HG03469 (cell line): ENCODE data around the gene SPEN.

Experiments used
- ATAC-seq: cut with Tn5 transposase; IDR thresholded peaks from one replicate; pipeline ENCODE4 v1.9.1; 2021; ENCODE audit warnings: mild to moderate bottlenecking, moderate library complexity, moderate number of reproducible peaks; ENCODE audit not compliant: unreplicated experiment

SPEN gene

GRCh38 chr1:15852036-15852827 lies 4.7 kb downstream of the SPEN start:
- no peak for ATAC-seq

- ATAC-seq, result no peak
Measured at GRCh38 chr1:15852828-15853302, 5.4 kb downstream of the SPEN start.

- no peak for ATAC-seq
Measured at GRCh38 chr1:15856888-15857287, 9.4 kb downstream of the SPEN start.

- ATAC-seq, result no peak
Measured at GRCh38 chr1:15858069-15858670, 10.7 kb downstream of the SPEN start.

DNA sequence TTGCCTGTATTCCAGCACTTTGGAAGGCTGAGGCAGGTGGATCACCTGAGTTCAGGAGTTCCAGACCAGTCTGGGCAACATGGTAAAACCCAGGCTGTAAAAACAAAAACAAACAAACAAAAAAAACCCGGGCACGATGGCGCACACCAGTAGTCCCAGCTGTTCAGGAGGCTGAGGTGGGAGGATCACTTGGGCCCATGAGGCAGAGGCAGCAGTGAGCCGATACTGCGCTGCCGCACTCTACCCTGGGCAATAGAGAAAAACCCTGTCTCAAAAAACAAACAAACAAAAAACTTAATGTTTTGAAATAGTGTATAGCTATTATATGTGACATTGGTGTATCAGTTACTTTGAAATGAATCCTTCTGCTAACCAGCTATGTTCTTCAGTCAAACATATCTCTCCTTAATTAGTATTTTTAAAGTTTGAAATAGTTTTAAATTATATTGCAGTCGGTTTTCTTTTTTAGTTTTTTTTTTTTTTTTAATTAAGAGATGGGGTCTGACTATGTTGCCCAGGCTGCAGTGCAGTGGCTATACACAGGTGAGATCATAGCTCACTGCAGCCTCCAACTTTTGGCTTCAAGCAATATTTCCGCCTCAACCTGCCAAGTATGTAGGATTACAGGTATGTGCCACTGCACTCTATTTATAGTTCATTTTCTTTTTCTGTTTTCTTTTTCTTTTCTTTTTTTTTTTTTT lies 11.3 kb downstream of the SPEN start:
- no peak for ATAC-seq

- no peak for ATAC-seq
Measured at GRCh38 chr1:15863156-15863901, 15.8 kb downstream of the SPEN start.

DNA sequence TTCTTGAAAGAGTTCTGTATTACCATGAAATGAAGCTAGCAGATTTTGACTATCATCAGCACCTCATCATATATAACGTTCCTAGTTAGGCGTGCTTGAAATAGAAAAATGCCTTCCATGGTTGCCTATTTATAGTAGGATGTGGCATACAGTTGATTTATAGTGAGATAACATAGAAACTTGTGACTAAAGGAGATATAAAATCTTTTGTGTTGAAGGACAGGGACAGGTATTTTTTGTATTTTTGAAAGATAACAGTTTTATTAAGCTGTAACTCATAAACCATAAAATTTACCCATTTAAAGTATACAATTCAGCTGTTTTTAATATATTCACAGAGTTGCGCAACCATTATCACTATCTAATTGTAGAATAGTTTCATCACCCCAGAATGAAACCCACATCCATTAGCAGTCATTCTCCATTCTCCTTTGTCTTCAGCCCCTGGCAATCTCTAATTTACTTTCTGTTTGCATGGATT lies 19.3 kb downstream of the SPEN start:
- no peak for ATAC-seq

DNA sequence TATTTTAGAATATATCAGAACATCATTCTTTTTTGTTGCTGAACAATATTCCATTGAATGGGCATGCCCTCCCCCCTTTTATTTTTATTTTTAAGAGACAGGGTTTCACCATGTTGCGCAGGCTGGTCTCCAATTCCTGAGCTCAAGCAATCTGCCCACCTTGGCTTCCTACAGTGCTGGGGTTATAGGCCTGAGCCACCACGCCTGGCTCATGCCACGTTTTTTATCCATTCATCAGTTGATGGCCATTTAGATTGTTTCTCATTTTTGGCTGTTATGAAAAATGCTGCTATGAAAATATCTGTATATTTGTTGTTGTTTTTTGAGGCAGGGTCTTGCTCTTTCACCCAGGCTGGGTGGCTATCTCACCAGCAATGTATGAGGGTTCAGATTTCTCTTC lies 19.8 kb downstream of the SPEN start:
- no peak for ATAC-seq

DNA sequence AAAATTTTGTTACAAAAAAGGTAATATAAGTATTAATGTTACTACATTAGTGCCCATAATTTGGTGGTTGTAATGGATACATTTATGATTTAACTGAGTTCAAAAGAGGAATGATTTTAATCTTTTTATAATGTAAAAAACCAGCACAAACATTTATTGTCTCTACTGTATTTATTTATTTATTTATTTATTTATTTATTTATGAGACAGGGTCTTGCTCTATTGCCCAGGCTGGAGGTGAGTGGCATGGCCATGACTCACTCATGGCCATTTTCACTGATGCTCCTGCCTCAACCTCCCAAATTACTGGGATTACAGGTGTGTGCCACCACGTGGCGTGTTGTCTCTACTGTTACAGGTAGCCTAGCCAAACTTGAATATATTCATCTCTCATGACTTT lies 21.9 kb downstream of the SPEN start:
- ATAC-seq, result no peak

DNA sequence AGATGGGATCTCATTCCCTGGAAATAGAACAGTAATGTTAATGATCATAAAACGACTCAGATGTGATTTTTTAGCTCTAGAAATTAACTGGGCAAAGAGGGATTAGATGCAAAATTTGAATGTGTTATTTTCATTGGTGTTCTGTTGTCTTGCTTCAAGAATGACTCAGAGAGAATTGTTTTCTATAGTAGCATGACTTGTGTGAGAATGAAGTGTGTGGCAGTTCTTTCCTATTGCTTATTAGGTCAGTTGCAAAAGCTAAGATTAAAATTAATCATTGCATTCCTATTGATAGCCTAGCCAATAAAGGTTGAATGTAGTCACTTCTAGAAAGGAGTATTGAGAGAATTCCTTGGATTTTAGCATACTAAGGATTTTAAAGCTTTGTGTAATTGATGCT lies 22.9 kb downstream of the SPEN start:
- ATAC-seq, result no peak

GRCh38 chr1:15874471-15874870 lies 27.0 kb downstream of the SPEN start:
- no peak for ATAC-seq

GRCh38 chr1:15876357-15877055 lies 29.0 kb downstream of the SPEN start:
- no peak for ATAC-seq

- no peak for ATAC-seq
Measured at GRCh38 chr1:15881961-15882360, 34.5 kb downstream of the SPEN start.

- ATAC-seq, result no peak
Measured at GRCh38 chr1:15882665-15883064, 35.2 kb downstream of the SPEN start.

GRCh38 chr1:15883326-15883725 lies 35.8 kb downstream of the SPEN start:
- ATAC-seq, result no peak

DNA sequence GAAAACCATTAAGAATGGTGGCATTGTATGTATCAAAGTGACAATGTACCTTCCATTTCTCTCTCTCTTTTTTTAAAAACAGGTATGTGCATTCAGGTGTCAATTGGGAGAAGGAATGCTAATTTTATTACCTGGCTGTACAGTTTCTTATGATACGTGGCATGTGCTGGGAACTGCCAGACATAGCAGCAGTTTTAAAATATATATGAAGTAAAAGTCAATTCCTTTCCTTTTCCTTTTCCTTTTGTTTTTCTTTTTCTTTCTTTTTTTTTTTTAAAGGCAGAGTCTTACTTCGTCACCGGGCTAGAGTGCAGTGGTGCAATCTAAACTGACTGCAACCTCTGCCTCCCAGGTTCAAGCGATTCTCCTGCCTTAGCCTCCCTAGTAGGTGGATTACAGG lies 37.0 kb downstream of the SPEN start:
- ATAC-seq, result no peak

DNA sequence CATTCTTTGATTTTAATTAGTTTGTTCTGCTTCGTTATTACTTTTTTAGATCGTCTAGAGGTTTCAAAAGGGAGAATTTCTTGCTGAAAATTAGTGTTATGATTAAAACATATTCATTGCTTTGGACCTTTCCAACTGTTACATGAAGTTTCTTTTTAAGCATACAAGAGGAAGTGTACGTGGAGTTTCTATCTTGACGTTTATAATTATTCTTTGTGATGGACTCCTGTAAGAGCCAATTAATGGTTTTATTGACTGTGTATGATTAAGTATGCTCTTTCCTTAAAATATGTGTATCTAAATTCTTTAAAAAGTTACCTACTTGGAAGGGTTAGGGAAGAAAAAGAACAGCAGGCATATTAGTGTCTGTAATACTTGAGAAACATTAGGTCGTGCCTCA lies 37.8 kb downstream of the SPEN start:
- ATAC-seq, result no peak

- ATAC-seq, result no peak
Measured at GRCh38 chr1:15885701-15886610, 38.4 kb downstream of the SPEN start.

DNA sequence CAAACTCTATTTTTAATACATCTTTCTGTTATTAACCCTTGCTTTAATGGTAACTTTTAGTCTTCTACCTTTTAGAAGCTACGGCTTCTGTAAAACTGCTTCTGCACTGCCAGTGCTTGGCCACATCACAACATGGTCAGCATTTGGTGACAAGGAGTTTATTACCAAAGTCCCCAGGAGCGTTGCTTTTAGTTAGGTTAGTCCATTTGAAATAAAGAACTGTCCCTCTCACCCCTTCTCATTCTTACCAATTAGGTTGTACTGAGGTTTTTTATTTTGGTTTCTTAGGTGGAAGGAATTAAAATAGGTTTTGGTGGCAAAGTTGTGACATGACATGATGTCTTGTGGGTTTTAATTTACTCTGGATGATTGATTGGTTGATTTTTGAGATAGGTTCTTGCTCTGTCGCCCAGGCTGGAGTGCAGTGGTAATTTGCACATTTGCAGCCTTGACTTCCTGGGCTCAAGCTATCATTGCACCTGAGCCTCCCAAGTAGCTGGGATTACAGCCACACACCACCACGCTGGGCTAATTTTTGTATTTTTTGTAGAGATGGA lies 39.2 kb downstream of the SPEN start:
- no peak for ATAC-seq
